Liver (tissue), 9 donors: Measurements from ENCODE around the gene ADGRL2. TPM values are rescaled to one million over a fixed set of nuclear protein-coding genes. Genes with fewer than 3 reads are reported as not detected.

Experiments
- DNase-seq: peaks from one replicate; pipeline ENCODE4 v3.0.0-alpha.2; 2017; ENCODE audit warnings: low spot score
- H3K27ac ChIP-seq, 2 donors: one replicate each; pipeline ENCODE4 v1.7.0; 2013; ENCODE audit warnings: inconsistent platforms in 2 of 2, low read length in 2 of 2, control low read depth in 1 of 2, low read depth in 1 of 2, mild to moderate bottlenecking in 1 of 2
- H3K27me3 ChIP-seq, 4 donors: one replicate each; pipeline versions ENCODE4 v1.6.1 to v1.7.0; 2013; ENCODE audit warnings: low read length in 3 of 4, inconsistent platforms in 1 of 4, mild to moderate bottlenecking in 1 of 4, moderate library complexity in 1 of 4; ENCODE audit not compliant: control insufficient read depth in 4 of 4, insufficient read depth in 4 of 4
- H3K36me3 ChIP-seq, 4 donors: one replicate each; pipeline versions ENCODE4 v1.6.1 to v1.7.0; 2013; ENCODE audit warnings: low read length in 3 of 4, mild to moderate bottlenecking in 3 of 4, low read depth in 1 of 4, moderate library complexity in 1 of 4; ENCODE audit not compliant: control insufficient read depth in 4 of 4, insufficient read depth in 3 of 4
- H3K4me1 ChIP-seq, 4 donors: one replicate each; pipeline versions ENCODE4 v1.6.1 to v1.7.0; 2013; ENCODE audit warnings: low read length in 3 of 4, mild to moderate bottlenecking in 3 of 4, moderate library complexity in 1 of 4; ENCODE audit not compliant: control insufficient read depth in 4 of 4, insufficient read depth in 4 of 4
- H3K4me3 ChIP-seq, 3 donors: one replicate each; pipeline versions ENCODE4 v1.6.1 to v1.7.0; 2013; ENCODE audit warnings: low read length in 3 of 3, control low read depth in 1 of 3, low read depth in 1 of 3, mild to moderate bottlenecking in 1 of 3
- H3K9ac ChIP-seq, 2 donors: one replicate each; pipeline ENCODE4 v1.7.0; 2013; ENCODE audit warnings: low read length in 2 of 2, mild to moderate bottlenecking in 2 of 2, moderate library complexity in 2 of 2, control low read depth in 1 of 2, low read depth in 1 of 2
- H3K9me3 ChIP-seq, 4 donors: one replicate each; pipeline versions ENCODE4 v1.6.1 to v1.7.0; 2013; ENCODE audit warnings: low read length in 3 of 4; ENCODE audit not compliant: control insufficient read depth in 4 of 4
- CTCF ChIP-seq: fragments of 150-350 bp; IDR thresholded peaks from 2 replicates; pipeline ENCODE4 v1.5.1; 2017; ENCODE audit warnings: improper control_type of control experiment, low read depth, low read length; ENCODE audit not compliant: missing input control
- EGR1 ChIP-seq, 2 donors: IDR thresholded peaks; 2 replicates each; pipeline ENCODE4 v1.6.1; 2016 to 2018; ENCODE audit warnings: antibody characterized with exemption in 2 of 2, low read depth in 2 of 2
- FOXA1 ChIP-seq: IDR thresholded peaks from 2 replicates; pipeline ENCODE4 v1.6.1; 2016; ENCODE audit warnings: antibody characterized with exemption
- FOXA2 ChIP-seq: IDR thresholded peaks from 2 replicates; pipeline ENCODE4 v1.6.1; 2016; ENCODE audit warnings: antibody characterized with exemption
- HNF4G ChIP-seq: IDR thresholded peaks from 2 replicates; pipeline ENCODE4 v1.6.1; 2016; ENCODE audit warnings: antibody characterized with exemption
- JUND ChIP-seq, 2 donors: IDR thresholded peaks; 2 replicates each; pipeline ENCODE4 v1.6.1; 2016; ENCODE audit warnings: antibody characterized with exemption in 2 of 2
- NR2F2 ChIP-seq: IDR thresholded peaks from 2 replicates; pipeline ENCODE4 v1.6.1; 2016; ENCODE audit warnings: antibody characterized with exemption
- RAD21 ChIP-seq, 2 donors: IDR thresholded peaks; 2 replicates each; pipeline ENCODE4 v1.6.1; 2016; ENCODE audit warnings: antibody characterized with exemption in 2 of 2, mild to moderate bottlenecking in 2 of 2
- RXRA ChIP-seq, 2 donors: IDR thresholded peaks; 2 replicates each; pipeline ENCODE4 v1.6.1; 2017 to 2018; ENCODE audit warnings: antibody characterized with exemption in 2 of 2, mild to moderate bottlenecking in 1 of 2
- SP1 ChIP-seq: IDR thresholded peaks from 2 replicates; pipeline ENCODE4 v1.6.1; 2018; ENCODE audit warnings: antibody characterized with exemption, mild to moderate bottlenecking
- YY1 ChIP-seq: IDR thresholded peaks from 2 replicates; pipeline ENCODE4 v1.6.1; 2016; ENCODE audit warnings: antibody characterized with exemption, mild to moderate bottlenecking
- WGBS: extraction: QIAGEN DNeasy Blood & Tissue Kit; methylation state at CpG from one replicate; pipeline ENCODE4 v1.1.7; 2013; 5-methylcytosine and 5-hydroxymethylcytosine counted together
- polyA plus RNA-seq, 2 donors: library from polyadenylated mRNA; stranded (reverse) in 1 of 2; unstranded in 1 of 2; fragments of 200-250 nt in 1 of 2; fragments of >200 nt in 1 of 2; fragmentation: Nextera tagmentation in 1 of 2; extraction: Ambion mirVana in 1 of 2; gene quantifications; one replicate each; pipeline versions ENCODE4 v1.2.1 to v1.2.3, GENCODE V29; 2013 to 2015
- total RNA-seq, 2 donors: library from RNA; depleted of rRNA; stranded (reverse); fragments of >200 nt; gene quantifications; one replicate each; pipeline ENCODE4 v1.2.3, GENCODE V29; 2014
- TF ChIP-seq, protein P1 (sequence below): IDR thresholded peaks from 2 replicates; pipeline ENCODE4 v1.6.1; 2016; ENCODE audit warnings: antibody characterized with exemption, mild to moderate bottlenecking
- TF ChIP-seq, protein P2 (sequence below): IDR thresholded peaks from 2 replicates; pipeline ENCODE4 v1.6.1; 2016; ENCODE audit warnings: antibody characterized with exemption
- TF ChIP-seq, protein P3 (sequence below): IDR thresholded peaks from 2 replicates; pipeline ENCODE4 v1.6.1; 2016; ENCODE audit warnings: antibody characterized with exemption
- donor health status: healthy.
- donor health status: healthy.
- donor health status: healthy.
- donor health status: healthy.
- donor health status: healthy.

ADGRL2 gene
- total and polyA plus RNA-seq, 4 donors: 21.1 to 82.0 (median 31.7) TPM

DNA sequence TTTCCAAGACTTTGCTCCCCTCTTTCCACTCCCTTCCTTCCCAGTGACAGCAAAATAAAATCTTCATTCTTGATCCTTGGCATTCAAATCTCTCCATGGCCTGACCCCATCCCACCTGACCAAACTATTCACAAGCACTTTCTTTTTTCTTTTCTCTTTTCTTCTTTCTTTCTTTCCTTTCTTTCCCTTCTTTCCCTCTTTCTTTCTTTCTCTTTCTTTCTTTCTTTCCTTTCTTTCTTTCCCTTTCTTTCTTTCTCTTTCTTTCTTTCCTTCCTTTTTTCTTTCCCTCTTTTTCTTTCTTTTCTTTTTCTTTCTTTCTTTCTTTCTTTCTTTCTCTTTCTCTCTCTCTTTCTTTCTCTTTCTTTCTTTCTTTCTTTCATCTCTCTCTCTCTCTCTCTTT, 207.1 kb downstream of the ADGRL2 start:
- DNase-seq: no peak
- TF ChIP-seq RXRA (IDR thresholded peaks at IDR 0.05): no peak
- no peak for TF ChIP-seq SP1
- no peak for TF ChIP-seq EGR1 (IDR thresholded peaks at IDR 0.05; ENCODE audit: low read depth in 2 of 2)
- TF ChIP-seq NR2F2: no peak
- TF ChIP-seq, protein P1, sequence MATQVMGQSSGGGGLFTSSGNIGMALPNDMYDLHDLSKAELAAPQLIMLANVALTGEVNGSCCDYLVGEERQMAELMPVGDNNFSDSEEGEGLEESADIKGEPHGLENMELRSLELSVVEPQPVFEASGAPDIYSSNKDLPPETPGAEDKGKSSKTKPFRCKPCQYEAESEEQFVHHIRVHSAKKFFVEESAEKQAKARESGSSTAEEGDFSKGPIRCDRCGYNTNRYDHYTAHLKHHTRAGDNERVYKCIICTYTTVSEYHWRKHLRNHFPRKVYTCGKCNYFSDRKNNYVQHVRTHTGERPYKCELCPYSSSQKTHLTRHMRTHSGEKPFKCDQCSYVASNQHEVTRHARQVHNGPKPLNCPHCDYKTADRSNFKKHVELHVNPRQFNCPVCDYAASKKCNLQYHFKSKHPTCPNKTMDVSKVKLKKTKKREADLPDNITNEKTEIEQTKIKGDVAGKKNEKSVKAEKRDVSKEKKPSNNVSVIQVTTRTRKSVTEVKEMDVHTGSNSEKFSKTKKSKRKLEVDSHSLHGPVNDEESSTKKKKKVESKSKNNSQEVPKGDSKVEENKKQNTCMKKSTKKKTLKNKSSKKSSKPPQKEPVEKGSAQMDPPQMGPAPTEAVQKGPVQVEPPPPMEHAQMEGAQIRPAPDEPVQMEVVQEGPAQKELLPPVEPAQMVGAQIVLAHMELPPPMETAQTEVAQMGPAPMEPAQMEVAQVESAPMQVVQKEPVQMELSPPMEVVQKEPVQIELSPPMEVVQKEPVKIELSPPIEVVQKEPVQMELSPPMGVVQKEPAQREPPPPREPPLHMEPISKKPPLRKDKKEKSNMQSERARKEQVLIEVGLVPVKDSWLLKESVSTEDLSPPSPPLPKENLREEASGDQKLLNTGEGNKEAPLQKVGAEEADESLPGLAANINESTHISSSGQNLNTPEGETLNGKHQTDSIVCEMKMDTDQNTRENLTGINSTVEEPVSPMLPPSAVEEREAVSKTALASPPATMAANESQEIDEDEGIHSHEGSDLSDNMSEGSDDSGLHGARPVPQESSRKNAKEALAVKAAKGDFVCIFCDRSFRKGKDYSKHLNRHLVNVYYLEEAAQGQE: no peak
- TF ChIP-seq FOXA2: no peak
- no peaks in the 10 kb centered on the region for H3K4me1 ChIP-seq
- no peak overlapping the region for H3K9ac ChIP-seq
- no peaks in the 10 kb centered on the region for H3K27me3 ChIP-seq
- H3K36me3 ChIP-seq: no peaks in the 10 kb centered on the region
- no peak overlapping the region for H3K4me3 ChIP-seq
- H3K9me3 ChIP-seq: no peaks in the 10 kb centered on the region
- no peak overlapping the region for H3K27ac ChIP-seq

- no peak overlapping the region for H3K4me3 ChIP-seq
- no peaks in the 10 kb centered on the region for H3K27me3 ChIP-seq
- H3K9me3 ChIP-seq: no peaks in the 10 kb centered on the region
- no peak for DNase-seq
- H3K9ac ChIP-seq: no peak overlapping the region
- H3K27ac ChIP-seq: no peak overlapping the region
- TF ChIP-seq RAD21 (IDR thresholded peaks at IDR 0.05) (peak in 1 of 2 donors; percentile 11), FOXA2 (no peak), SP1 (no peak)
- TF ChIP-seq, protein P2, sequence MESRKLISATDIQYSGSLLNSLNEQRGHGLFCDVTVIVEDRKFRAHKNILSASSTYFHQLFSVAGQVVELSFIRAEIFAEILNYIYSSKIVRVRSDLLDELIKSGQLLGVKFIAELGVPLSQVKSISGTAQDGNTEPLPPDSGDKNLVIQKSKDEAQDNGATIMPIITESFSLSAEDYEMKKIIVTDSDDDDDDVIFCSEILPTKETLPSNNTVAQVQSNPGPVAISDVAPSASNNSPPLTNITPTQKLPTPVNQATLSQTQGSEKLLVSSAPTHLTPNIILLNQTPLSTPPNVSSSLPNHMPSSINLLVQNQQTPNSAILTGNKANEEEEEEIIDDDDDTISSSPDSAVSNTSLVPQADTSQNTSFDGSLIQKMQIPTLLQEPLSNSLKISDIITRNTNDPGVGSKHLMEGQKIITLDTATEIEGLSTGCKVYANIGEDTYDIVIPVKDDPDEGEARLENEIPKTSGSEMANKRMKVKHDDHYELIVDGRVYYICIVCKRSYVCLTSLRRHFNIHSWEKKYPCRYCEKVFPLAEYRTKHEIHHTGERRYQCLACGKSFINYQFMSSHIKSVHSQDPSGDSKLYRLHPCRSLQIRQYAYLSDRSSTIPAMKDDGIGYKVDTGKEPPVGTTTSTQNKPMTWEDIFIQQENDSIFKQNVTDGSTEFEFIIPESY: no peak
- no peaks in the 10 kb centered on the region for H3K36me3 ChIP-seq
- H3K4me1 ChIP-seq: no peaks in the 10 kb centered on the region
Measured at GRCh38 chr1:82013702-82014101, 213.0 kb downstream of the ADGRL2 start.

DNA sequence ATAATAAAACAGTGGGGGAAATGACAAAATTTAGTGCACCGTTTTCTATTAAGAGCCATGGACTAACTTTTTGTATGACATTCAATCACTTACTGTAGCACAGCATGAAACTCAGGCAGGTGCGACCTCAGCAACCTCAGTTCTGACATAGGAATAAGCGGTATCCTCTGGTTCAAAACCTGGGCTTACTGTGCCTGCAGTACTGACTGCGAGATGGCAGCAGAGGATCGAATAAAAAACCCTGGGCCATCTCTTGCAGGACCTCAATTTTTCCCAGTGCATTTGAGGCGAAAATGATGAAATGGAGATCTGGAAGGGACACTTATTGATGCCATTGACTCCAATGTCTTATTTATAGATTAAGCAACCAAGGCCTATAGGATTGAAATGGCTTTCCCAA, 214.7 kb downstream of the ADGRL2 start:
- no peak for DNase-seq
- H3K36me3 ChIP-seq: no peaks in the 10 kb centered on the region
- 88% methylated on average over 6 of the region's 6 CpGs for WGBS
- no peak overlapping the region for H3K27ac ChIP-seq
- no peak overlapping the region for H3K4me3 ChIP-seq
- no peak for TF ChIP-seq YY1
- no peak for TF ChIP-seq SP1
- TF ChIP-seq, protein P2: no peak
- no peak for TF ChIP-seq CTCF
- TF ChIP-seq RAD21 (IDR thresholded peaks at IDR 0.05): no peak
- TF ChIP-seq, protein P3, sequence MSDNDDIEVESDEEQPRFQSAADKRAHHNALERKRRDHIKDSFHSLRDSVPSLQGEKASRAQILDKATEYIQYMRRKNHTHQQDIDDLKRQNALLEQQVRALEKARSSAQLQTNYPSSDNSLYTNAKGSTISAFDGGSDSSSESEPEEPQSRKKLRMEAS: no peak
- no peak for TF ChIP-seq JUND (IDR thresholded peaks at IDR 0.05)
- no peak for TF ChIP-seq FOXA2
- no peak for TF ChIP-seq HNF4G
- TF ChIP-seq, protein P1: no peak
- TF ChIP-seq FOXA1: no peak
- no peak for TF ChIP-seq NR2F2
- no peak for TF ChIP-seq EGR1 (IDR thresholded peaks at IDR 0.05; ENCODE audit: low read depth in 2 of 2)
- no peak for TF ChIP-seq RXRA (IDR thresholded peaks at IDR 0.05)
- no peaks in the 10 kb centered on the region for H3K27me3 ChIP-seq
- H3K9me3 ChIP-seq: no peaks in the 10 kb centered on the region
- no peak overlapping the region for H3K9ac ChIP-seq
- H3K4me1 ChIP-seq: no peaks in the 10 kb centered on the region
